ENCODE data around the gene TMCO6. TPM values are rescaled to one million over a fixed set of nuclear protein-coding genes. Genes with fewer than 3 reads are reported as not detected.

TMCO6 gene
- total RNA-seq, 4 donors from 2014 or later = 21.9 to 90.9 (median 42.2) TPM

DNA sequence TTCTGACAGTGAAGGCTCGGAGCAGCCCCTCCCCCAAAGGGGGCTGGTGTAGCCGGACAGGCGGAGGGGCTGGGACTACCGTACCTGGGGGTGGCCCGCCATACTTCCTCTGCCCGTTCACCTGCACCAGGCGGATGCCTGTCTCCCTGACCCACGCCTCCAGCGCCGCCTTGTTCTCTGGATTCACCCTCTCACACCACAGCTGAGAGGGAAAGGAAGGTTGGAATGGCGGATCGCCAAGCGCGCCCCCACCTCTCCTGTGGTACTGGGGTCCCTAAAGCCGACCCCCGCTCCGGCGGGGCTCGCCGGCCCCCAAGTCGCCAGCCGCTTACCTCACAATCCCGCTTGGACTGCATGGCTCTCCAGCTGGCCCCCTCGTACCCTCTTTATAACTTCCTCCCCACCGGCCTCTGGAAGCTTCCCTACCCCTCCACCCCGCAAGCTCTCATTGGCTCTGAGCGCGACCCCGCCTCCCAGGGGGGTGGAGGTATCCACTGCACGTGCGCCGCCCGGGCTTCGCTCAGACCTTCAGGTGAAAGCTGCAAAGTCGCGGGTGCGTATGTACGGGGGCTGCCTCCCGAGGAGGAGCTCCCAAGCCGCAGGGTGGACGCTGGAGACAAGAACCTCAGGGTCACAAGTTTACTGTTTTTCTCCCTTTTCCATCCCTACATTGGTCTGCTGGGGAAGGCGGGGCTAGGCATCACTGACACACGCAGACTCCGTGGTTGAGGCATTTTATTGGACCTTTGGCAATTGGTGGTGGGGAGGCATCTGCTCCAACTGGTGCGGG lies 34.1 kb downstream of the TMCO6 start, which contains the start of gene DND1:
Gene DND1 (minus strand): TSS at position 390 of the 790 bp plus-strand sequence. CDS start 34 bp downstream, at position 356.
- no peaks in the 10 kb centered on the region for H3K27me3 ChIP-seq
- no peaks in the 10 kb centered on the region for H3K4me1 ChIP-seq
- H3K4me3 ChIP-seq = no peak within 1 kb of the TSS
- no peak for DNase-seq
- H3K36me3 ChIP-seq = peaks cover 0 to 91% (median 0%) of the 10 kb centered on the region in 3 donors
- TF ChIP-seq POLR2A (IDR thresholded peaks at IDR 0.05) = no peak
- TF ChIP-seq, protein P1, sequence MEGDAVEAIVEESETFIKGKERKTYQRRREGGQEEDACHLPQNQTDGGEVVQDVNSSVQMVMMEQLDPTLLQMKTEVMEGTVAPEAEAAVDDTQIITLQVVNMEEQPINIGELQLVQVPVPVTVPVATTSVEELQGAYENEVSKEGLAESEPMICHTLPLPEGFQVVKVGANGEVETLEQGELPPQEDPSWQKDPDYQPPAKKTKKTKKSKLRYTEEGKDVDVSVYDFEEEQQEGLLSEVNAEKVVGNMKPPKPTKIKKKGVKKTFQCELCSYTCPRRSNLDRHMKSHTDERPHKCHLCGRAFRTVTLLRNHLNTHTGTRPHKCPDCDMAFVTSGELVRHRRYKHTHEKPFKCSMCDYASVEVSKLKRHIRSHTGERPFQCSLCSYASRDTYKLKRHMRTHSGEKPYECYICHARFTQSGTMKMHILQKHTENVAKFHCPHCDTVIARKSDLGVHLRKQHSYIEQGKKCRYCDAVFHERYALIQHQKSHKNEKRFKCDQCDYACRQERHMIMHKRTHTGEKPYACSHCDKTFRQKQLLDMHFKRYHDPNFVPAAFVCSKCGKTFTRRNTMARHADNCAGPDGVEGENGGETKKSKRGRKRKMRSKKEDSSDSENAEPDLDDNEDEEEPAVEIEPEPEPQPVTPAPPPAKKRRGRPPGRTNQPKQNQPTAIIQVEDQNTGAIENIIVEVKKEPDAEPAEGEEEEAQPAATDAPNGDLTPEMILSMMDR (IDR thresholded peaks at IDR 0.05) = no peak
- no peaks in the 10 kb centered on the region for H3K9me3 ChIP-seq
- no peak within 1 kb of the TSS for H3K27ac ChIP-seq

DNA sequence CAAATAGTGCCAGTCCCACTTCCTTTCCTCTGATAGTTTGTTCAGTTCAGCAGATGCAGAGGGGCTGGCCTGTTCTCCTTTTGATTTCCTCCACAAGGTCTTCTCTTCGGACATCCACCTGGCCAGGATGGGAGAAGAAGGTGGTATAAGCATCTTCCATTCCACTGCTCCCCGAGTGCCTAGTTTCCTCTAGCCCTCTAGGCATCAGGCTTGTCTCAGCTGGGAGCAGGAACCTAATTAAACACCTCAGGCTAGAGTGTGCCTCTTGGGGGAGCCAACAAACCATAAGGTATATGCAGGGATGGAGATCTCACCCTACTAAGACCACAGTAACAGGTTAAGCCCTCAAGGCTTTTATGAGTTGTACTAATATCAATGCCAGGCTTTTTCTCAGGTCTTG lies 35.0 kb downstream of the TMCO6 start:
- Histone ChIP-seq H3K27me3 (no peaks in the 10 kb centered on the region), H3K36me3 (peaks cover 0 to 89% (median 0%) of the 10 kb centered on the region in 3 donors), H3K9me3 (no peaks in the 10 kb centered on the region), H3K4me3 (no peak overlapping the region), H3K4me1 (no peaks in the 10 kb centered on the region), H3K27ac (no peak overlapping the region)
- DNase-seq = no peak
- no peak for TF ChIP-seq POLR2A (IDR thresholded peaks at IDR 0.05)

DNA sequence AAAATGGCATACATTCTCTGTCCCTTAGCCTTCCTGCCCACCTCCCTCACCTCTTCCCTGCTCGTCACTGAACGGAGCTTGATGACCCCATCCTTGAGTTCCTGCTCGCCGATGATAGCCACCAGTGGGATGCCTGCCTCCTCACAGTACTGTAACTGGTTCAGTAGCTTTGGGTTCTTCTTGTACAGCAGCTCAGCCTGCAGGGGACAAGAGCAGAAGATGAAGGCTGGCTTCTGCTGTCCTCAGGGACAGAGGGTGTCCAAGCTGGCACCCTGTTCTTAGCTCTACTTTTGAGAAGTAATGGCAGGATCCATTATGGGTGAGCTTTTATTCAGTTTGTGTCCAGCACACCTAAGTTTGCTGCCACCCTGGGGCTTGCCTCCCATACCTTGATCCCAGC lies 35.4 kb downstream of the TMCO6 start:
- DNase-seq = no peak
- H3K9me3 ChIP-seq = no peaks in the 10 kb centered on the region
- no peak for TF ChIP-seq POLR2A (IDR thresholded peaks at IDR 0.05)
- TF ChIP-seq, protein P1 (IDR thresholded peaks at IDR 0.05) = no peak
- no peak overlapping the region for H3K27ac ChIP-seq
- no peak overlapping the region for H3K4me3 ChIP-seq
- no peaks in the 10 kb centered on the region for H3K4me1 ChIP-seq
- H3K36me3 ChIP-seq = peaks cover 0 to 89% (median 0%) of the 10 kb centered on the region in 3 donors
- H3K27me3 ChIP-seq = no peaks in the 10 kb centered on the region

DNA sequence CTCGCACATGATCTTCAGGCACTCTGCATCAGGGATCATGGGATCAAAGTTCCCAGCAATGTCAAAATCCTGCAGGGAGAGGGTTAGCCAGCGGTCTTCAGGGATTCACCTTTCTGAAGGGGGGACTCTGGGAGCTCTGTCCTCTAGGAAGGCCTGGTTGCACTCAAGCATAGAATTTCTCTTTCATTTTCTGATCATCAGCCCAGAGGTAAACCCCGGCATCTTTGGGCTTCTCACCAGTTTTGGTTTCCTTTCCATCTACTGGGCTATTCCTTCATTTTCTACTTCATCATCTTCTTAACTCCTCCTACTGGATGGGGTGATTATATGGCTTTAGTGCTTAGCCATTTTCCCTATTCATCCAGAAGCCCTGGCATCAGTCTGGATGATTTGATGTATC lies 38.7 kb downstream of the TMCO6 start:
- TF ChIP-seq, protein P1 (IDR thresholded peaks at IDR 0.05) = no peak
- TF ChIP-seq POLR2A (IDR thresholded peaks at IDR 0.05) = no peak

DNA sequence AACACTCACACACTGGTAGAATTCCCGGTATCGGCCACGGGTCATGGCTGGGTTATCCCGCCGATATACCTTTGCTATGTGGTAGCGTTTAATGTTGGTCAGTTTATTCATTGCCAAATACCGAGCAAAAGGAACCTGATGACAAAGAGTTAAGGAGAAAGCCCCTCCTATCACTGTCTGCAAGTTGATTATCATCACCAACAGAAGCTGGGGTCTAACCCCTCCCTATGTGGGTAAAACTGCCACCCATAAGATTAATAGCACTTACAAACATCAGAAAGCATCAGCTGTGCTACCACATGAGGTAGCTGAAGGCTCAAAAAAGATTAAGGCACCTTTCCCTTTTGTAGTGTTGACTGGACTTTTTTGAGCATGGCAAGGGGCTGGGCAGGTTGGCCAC lies 39.7 kb downstream of the TMCO6 start:
- Histone ChIP-seq H3K36me3 (peaks cover 0 to 67% (median 0%) of the 10 kb centered on the region in 3 donors), H3K27me3 (no peaks in the 10 kb centered on the region), H3K27ac (no peak overlapping the region), H3K9me3 (no peaks in the 10 kb centered on the region), H3K4me1 (no peaks in the 10 kb centered on the region), H3K4me3 (no peak overlapping the region)
- DNase-seq = no peak
- TF ChIP-seq POLR2A (IDR thresholded peaks at IDR 0.05) = no peak
- TF ChIP-seq, protein P1 (IDR thresholded peaks at IDR 0.05) = no peak

More for the DNA sequence above, 38.7 kb downstream of the TMCO6 start:
- Histone ChIP-seq H3K27me3 (no peaks in the 10 kb centered on the region), H3K36me3 (peaks cover 0 to 70% (median 0%) of the 10 kb centered on the region in 3 donors), H3K27ac (no peak overlapping the region), H3K4me3 (no peak overlapping the region), H3K9me3 (no peaks in the 10 kb centered on the region), H3K4me1 (no peaks in the 10 kb centered on the region)
- no peak for DNase-seq

DNA sequence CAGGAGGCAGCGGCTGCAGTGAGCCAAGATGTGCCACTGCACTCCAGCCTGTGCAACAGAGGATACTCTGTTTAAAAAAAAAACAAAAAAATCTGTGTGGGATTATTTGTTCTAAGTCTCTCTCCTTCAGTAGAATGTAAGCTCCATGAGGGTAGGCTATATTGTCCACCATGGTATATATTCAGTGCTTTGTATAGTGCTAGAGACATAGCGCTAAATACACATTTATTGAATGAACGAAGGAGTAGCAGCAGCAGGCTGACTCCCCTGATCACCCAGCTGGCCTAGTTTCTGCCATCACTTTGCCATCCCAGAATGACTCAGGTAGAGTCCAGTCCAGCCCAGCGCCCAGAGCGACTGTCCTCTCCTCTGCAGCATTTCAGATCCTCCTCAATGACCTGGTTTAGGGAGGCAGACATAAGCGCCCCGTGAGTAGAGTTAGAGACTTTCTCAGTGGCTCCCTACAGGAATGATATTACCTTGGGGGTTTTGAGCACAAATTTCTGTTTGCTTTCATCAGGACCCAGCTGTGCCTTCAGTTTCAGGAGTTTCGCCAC lies 51.2 kb downstream of the TMCO6 start:
- TF ChIP-seq, protein P1 (IDR thresholded peaks at IDR 0.05) = no peak
- no peak for TF ChIP-seq POLR2A (IDR thresholded peaks at IDR 0.05)
- Histone ChIP-seq H3K4me1 (peaks cover 0 to 22% (median 6%) of the 10 kb centered on the region in 4 donors), H3K27ac (peak overlapping the region; percentile 75 to 88 (median 86)), H3K36me3 (peaks cover 0 to 42% (median 0%) of the 10 kb centered on the region in 3 donors), H3K27me3 (no peaks in the 10 kb centered on the region), H3K4me3 (peak overlapping the region; percentile 78 to 87 (median 84)), H3K9me3 (no peaks in the 10 kb centered on the region)
- DNase-seq = no peak

Data from Peyer's patch (tissue), 4 donors.